IPS-15b (cell line): Measurements from ENCODE around the gene CENATAC.

Experiments
- H3K27me3 ChIP-seq: one replicate; pipeline ENCODE4 v1.6.1; 2013; ENCODE audit warnings: low read length; ENCODE audit not compliant: control insufficient read depth, insufficient read depth
- H3K36me3 ChIP-seq: one replicate; pipeline ENCODE4 v1.6.1; 2013; ENCODE audit warnings: low read length; ENCODE audit not compliant: control insufficient read depth, insufficient read depth
- H3K4me1 ChIP-seq: one replicate; pipeline ENCODE4 v1.6.1; 2013; ENCODE audit warnings: mild to moderate bottlenecking, low read length; ENCODE audit not compliant: control insufficient read depth, insufficient read depth
- H3K4me3 ChIP-seq: one replicate; pipeline ENCODE4 v1.5.1; 2013; ENCODE audit warnings: low read depth, low read length
- H3K9ac ChIP-seq: one replicate; pipeline ENCODE4 v1.6.1; 2013; ENCODE audit warnings: low read depth, mild to moderate bottlenecking, low read length
- H3K9me3 ChIP-seq: one replicate; pipeline ENCODE4 v1.6.1; 2013; ENCODE audit warnings: mild to moderate bottlenecking, low read length; ENCODE audit not compliant: control insufficient read depth, insufficient read depth

CENATAC gene

DNA sequence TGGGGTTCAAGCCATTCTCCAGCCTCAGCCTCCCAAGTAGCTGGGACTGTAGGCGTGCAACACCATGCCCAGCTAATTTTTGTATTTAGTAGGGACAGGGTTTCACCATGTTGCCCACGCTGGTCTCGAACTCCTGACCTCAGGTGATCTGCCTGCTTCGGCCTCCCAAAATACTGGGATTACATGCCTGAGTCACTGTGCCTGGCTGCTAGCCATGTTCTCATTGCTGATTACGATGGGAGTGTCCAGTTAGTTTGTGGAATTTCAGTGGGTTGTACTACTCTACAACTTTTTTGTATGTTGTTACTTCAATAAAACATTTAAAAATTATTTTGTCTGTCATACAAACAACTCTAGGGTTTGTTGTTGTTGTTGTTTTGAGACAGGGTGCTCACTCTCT lies 64.8 kb downstream of the CENATAC start:
- Histone ChIP-seq H3K36me3 (no peaks in the 10 kb centered on the region), H3K4me3 (no peak overlapping the region), H3K4me1 (no peaks in the 10 kb centered on the region), H3K9me3 (no peaks in the 10 kb centered on the region), H3K27me3 (no peaks in the 10 kb centered on the region), H3K9ac (no peak overlapping the region)

DNA sequence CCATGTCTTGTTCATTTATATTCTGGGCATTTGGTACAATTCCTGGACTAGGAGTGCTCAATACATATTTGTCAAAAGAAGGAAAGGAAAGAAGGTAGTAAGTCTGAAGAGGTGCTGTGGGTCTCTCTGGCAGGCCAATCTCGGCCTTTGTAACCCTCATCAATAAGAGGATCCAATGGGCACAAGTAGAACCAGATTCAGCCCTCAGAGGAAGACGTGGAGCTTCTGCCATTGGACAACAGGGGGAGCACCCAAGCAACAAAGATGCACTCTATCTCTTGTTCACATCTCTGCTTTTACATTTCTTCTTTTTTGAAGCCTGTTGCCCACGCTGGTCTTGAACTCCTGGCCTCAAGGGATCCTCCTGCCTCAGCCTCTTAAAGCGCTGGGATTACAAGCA lies 67.4 kb downstream of the CENATAC start:
- H3K36me3 ChIP-seq = no peaks in the 10 kb centered on the region
- H3K9ac ChIP-seq = no peak overlapping the region
- H3K4me1 ChIP-seq = no peaks in the 10 kb centered on the region
- H3K27me3 ChIP-seq = no peaks in the 10 kb centered on the region
- H3K4me3 ChIP-seq = no peak overlapping the region
- no peaks in the 10 kb centered on the region for H3K9me3 ChIP-seq
